Measurements from ENCODE around the gene TMEM126A.

TMEM126A gene

GRCh38 chr11:85699957-85700741 lies 52.4 kb downstream of the TMEM126A start:
- Mint-ChIP-seq H3K4me3 (peak overlapping the region; percentile 31), H3K36me3 (peaks cover 4% of the 10 kb centered on the region), H3K27me3 (no peaks in the 10 kb centered on the region), H3K4me1 (ENCODE audit: low read depth) (peaks cover 31% of the 10 kb centered on the region), H3K27ac (peak overlapping the region; percentile 64), H3K9me3 (ENCODE audit: low read depth) (no peaks in the 10 kb centered on the region)

GRCh38 chr11:85704967-85705366 lies 57.2 kb downstream of the TMEM126A start:
- Mint-ChIP-seq H3K4me1 (ENCODE audit: low read depth) (peaks cover 9% of the 10 kb centered on the region), H3K4me3 (no peak overlapping the region), H3K9me3 (ENCODE audit: low read depth) (no peaks in the 10 kb centered on the region), H3K27ac (no peak overlapping the region), H3K27me3 (no peaks in the 10 kb centered on the region), H3K36me3 (peaks cover 8% of the 10 kb centered on the region)

DNA sequence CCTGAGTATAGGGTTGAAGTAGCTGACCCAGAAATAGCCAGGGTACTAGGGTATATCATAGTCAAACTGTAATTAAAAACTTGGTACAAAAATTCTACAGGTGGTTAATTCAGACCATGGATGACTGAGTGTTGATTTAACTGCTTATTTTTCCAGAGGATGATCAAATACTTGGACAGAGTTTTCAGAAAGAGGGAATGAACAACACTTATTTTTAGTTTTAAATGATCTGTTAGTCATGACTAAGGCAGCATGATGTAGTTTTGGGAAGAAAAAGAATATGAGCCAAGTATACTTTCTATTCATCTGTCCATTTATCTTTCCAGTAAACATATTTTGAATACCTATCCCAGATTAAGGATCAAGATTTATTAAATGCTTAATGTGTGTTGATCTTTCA lies 58.0 kb downstream of the TMEM126A start:
- Mint-ChIP-seq H3K27ac (no peak overlapping the region), H3K4me1 (ENCODE audit: low read depth) (peaks cover under 1% of the 10 kb centered on the region), H3K9me3 (ENCODE audit: low read depth) (no peaks in the 10 kb centered on the region), H3K4me3 (no peak overlapping the region), H3K36me3 (peaks cover 8% of the 10 kb centered on the region), H3K27me3 (no peaks in the 10 kb centered on the region)

Data from activated naive CD8-positive, alpha-beta T cell (primary cell).